NCI-H748 (cell line): Measurements from ENCODE around the gene SLC5A11.
A peak's percentile ranks its signal among the peaks of the same experiment; 100 is the strongest.
"Not testable (repeated sequence)": the region's sequence is repeated elsewhere in the genome, so short reads cannot be mapped to it uniquely, and the experiment has no call there.

Source experiments
- DNase-seq: peaks from one replicate; lab custom pipeline; 2025; ENCODE audit not compliant: unreplicated experiment; lab: John Stamatoyannopoulos, UW

SLC5A11 gene

DNA sequence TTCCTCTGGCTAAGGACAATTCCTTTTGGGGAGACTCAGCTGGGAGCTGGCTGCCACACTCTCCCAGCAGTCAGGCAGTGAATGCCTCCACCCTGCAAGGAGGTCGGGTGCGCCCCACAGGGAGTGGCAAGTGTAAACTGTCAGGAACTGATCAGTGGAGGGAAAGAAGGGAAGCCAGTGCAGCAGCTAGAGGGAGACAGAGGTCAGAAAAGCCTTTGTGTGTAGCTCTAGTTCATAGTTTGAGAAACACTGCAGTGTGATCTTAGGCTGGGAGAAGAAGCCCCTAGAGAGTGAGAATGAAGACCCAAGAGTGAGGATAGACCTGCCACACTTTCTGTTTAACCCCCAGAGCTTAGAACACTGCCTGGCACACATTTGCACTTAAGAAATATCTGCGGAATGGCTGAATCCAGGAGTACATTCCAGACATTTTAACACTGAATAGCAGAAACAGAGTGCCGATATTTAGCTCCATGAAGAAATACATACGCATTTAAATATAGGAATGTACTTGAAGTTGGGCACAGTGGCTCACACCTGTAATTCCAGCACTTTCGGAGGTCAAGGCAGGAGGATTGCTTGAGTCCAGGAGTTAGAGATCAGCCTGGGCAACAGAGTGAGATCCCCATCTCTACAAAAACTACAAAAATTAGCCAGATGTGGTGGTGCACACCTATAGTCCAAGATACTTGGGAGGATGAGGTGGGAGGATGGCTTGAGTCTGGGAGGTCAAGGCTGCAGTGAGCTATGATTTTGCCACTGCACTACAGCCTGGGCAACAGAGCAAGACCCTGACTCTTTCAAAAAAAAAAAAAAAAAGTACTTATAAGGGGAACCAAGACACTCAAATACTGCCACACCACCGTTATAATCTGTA is 11.1 kb upstream of the SLC5A11 start:
- peak; percentile 3 for DNase-seq

DNA sequence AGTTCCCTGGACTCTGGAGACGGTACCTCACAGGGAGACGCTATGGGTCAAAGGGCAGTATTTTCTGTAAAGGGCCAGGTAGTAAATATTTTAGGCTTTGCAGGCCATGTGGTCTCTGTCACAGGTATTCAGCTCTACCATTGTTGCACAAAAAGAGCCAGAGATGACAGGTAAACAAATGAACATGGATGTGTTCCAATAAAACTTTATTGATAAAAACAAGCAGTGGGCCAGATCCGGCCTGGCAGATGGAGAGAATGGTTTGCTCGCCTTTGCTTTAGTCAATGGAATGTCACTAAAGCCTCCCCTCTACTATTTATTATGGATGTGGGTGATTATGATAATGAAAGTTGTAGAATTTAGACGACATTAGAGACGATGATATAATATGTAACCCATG is 8.9 kb upstream of the SLC5A11 start:
- no peak for DNase-seq

DNA sequence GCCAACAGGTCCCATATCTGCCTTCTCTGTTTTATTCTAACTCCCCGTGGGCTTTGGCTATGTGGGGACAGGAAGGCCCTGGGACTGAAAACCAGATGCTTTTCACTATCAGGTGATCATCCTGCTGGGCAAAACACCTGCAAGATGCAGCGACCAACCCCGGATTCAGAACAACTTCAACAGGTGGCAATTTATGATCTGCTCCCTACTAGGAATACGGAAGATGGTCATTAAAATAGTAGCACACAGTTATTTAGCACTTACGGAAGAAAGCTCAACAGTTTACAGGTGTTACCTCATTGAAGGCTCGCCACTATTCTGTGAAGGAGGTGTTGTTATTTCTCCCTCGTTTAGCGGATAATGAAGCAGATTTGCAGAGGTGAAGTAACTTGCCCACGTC is 7.8 kb upstream of the SLC5A11 start:
- no peak for DNase-seq

DNA sequence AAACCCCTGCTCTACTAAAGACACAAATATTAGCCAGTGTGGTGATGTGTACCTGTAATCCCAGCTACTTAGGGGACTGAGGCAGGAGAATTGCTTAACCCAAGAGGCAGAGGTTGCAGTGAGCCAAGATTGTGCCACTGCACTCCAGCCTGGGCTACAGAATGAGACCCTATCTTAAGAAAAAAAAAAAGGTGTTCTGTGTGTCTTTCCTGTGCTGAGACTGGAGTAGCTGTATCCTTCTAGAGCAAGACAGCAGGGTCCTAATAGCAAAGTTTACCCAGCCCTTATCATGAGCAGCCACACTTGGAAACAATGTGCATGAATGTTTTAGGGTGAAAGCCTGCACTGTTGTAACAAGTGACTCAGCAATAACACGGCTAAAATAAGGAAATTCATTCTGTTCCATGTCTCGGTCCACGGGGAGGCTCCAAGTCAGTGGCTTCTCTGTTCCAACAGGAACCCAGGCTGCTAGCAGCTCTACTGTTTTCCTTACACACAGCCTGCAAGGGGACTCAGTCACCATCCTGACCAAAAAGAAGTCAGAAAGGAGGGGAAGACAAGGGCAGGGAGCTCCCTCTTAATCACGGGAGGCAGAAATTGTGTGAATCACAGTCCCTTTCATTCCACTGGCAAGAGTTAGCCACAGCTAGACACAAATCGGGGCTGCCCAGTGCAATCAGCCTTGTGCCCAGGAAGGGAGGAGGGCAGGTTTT is 7.1 kb upstream of the SLC5A11 start:
- no peak for DNase-seq

DNA sequence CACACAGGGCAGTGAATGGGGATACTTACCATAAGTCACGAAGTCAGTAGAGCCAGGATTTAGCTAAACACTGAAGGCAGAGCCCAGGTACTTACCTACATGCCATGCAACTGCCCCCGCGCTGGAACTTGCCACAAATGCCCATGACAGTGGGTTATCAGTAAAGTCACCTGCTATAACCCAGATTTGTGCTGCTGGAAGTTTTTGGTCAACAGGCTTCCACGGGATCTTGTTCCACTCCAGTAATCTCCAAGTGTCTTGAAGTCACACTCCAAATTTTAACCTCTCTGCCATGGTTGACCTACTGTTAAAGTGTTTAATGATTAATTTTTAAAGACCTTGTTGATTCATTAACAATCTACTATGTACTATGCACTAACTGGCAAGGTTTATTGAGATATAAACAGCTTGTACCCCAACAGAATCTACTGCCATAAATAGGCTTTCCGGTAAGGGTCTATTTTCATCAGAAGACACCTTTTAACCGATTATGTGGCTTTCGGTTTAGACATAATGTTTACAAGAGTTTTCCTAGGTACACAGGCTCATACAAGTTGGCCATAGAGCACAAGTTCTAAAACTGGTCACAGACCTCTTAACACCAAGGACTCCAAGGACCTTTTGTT is 6.3 kb upstream of the SLC5A11 start:
- no peak for DNase-seq

DNA sequence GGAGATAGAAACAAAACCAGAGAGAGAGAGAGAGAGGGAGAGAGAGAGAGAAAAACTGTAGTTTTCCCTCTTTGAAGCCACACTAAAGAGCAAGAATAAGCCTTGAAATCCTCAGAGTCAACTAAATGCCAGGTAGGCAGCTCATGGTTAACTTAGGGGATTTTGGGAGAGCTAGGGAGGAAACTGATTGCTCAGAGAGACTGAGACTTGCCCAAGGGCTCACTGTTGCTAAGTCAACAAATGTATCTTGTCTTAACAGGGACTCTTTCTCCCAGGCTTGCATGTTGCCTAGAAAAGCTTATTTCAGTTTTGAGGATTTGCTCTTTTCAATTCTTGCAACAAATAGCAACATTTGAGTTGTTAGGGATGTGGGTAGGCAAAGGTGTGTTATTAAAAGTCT is 4.5 kb upstream of the SLC5A11 start:
- no peak for DNase-seq

DNA sequence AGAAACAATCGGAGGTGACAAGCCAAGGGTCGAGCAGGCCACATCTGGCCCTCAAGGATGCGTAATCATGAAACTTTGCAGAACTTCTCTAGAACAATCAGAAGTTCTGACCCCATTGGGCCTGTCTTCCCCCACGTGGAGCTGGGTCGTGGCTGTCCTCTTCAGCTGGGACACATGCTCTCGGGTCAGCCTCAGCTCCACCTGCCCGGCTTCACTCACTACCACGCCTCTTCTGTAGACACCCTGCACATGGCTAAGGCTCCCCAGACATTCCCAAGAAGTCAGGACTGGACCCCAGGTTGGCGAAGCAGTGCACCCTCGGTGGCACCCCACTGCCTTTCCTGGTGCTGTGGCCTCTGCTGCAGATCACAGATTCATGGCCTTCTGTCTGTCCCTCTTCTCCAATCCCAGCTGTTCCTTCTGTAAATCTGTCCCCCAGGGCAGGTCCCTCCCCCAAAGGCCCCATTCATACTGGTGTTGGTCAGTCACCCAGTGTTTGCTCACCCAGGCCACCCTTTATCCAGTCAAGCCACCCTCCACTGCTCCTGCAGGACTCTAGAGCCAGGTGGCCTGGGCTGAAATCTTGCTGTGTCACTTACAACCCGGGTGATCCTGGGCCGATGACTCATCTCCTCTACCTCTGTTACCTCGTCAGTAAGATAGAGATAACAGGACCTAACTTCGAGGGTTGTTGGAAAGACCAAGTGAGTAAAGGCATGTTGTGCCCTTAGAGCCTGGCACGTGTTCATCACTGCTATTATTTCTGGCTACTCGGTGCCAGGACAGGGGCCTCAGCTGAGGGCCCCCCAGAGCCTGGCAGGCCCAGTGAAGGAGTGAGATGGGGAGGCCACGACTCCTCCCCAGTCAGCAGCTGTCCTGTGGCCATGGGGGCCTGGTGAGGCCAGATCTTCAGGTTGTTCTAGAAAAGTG is 1.4 kb upstream of the SLC5A11 start:
- no peak for DNase-seq

DNA sequence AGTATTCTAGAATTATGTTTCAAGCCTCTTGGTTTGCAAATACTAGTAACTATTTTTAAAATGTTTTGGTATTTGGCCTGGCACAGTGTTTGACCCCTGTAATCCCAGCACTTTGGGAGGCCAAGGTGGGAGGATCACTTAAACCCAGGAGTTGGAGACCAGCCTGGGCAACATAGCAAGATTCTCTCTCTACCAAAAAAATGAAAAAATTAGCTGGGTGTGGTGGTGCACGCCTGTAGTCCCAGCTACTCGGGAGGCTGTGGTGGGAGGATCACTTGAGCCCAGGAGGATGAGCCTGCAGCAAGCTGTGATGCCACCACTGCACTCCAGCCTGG is 765 bp upstream of the SLC5A11 start:
- DNase-seq, result not testable (repeated sequence)

DNA sequence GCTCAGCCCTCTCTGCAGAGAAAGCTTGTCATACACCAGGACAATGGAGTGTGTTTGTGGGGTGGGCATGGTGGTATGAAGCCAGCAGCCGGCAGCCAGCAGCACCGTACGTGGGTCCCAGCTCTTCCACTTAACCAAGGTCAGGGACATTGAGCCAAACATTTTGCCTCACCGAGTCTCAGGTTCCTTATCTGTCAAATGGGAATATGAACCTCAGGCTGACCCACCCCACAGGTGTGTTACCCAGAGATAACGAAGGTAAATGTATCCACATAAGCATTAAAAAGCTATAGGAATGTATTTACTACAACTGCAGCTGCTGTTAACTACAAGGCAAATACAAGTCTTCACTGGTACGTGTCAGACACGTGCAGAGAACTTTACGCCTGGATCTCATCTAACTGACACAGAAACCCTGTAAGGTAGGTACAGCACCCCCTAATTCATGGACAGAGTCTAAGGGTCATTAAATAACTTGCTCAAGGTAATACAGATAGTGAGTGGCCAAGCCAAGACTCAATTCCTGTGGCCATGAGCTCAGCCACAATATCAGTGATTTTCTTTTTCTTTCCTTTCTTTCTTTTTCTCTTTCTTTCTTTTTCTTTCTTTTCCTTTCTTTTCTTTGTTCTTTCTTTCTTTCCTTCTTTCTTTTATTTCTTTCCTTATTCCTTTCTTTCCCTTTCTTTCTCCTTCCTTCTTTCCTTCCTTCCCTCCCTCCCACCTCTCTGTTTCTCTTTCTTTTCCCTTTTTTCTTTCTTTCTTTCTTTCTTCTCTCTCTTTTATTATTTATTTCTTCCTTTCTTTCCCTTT is 990 bp downstream of the SLC5A11 start:
- DNase-seq, result no peak

DNA sequence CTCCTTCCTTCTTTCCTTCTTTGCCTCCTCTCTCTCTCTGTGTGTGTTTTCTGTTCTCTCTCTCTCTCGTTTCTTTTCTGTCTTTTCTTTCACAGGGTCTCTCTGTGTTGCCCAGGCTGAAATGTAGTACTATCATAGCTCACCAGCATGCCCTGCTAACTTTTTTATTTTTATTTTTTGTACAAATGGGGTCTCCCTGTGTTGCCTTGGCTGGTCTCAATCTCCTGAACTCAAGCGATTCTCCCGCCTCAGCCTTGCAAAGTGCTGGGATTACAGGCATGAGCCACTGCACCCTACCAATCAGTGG is 1.5 kb downstream of the SLC5A11 start:
- DNase-seq, result no peak

DNA sequence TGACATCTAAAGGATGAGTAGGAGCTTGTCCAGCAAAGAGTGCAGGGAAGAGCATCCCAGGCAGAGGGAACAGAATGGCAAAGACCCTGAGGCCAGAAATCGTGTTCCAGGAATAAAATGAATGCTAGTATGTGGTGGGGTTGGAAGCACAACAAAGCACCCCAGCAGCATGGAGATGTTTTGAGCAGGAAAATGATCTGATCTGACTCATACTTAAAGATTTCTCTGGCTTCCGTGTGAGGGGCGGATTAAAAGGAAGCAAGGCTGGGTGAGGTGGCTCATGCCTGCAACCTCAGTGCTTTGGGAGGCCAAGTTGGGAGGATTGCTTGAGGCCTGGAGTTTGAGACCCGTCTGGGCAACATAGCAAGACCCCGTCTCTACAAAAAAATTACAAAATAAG is 2.3 kb downstream of the SLC5A11 start:
- DNase-seq, result no peak

DNA sequence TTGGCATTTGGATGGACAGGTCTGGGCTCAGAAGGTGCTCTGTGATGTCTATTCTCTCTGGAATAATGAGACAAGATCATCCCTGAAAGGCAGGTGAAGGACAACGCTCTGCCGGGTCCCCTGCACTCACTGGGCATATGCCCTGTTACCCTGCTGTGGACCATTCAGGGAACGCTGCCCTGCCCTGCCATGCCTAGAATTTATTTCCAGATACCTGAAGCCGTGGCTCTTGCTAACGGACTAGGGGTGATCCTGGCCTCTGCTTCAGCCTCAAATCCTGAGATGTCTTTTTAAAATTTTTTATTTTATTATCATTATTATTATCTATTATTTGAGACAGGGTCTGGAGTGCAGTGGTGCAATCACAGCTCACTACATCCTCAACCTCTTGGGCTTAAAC is 3.9 kb downstream of the SLC5A11 start:
- no peak for DNase-seq

DNA sequence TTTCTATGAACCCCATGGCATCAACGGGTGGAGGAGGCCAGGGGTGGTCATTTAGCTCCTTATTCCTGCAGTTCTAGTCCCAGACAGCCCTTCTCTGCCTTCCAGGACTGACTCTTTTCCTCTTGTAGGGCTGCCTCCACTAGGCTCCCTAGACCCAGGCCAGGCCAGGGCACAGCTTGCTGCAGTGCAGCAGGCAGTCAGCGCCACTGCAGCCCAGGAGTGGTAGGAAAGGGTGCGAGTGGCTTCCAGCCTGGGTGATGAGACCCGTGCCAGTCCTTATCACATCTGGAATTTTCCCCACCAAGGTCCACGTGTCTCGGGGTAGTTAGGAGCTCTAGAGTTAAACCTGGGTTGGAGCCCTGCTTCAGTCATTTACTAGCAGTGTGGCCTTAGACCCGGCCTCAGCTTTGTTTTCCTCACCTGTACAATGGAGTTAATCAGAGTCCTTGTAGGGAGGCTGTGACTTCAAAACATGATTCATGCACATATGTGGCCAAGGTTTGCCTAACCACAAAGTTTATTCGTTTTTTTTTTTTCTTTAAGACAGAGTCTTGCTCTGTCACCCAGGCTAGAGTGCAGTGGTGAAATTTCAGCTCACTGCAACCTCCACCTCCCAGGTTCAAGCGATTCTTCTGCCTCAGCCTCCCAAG is 4.7 kb downstream of the SLC5A11 start:
- no peak for DNase-seq

DNA sequence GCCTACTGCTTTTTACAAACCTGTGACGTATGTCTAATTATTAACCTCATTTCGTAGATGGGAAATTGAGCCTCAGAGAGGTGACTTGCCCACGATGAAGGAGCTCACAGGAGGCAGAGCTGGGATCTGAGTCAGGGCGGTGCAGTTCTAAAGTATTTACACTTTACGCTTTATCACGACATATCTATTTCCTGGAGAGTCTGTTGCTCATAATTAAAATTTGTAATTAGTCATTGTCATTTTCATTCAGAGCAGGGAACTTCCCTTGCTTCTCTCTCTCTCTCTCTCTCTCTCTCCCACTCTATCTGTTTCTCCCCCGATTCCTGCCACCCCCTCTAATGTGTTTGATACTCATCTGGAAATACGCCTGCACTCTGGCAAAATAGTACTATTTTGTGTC is 5.9 kb downstream of the SLC5A11 start:
- DNase-seq, result no peak

DNA sequence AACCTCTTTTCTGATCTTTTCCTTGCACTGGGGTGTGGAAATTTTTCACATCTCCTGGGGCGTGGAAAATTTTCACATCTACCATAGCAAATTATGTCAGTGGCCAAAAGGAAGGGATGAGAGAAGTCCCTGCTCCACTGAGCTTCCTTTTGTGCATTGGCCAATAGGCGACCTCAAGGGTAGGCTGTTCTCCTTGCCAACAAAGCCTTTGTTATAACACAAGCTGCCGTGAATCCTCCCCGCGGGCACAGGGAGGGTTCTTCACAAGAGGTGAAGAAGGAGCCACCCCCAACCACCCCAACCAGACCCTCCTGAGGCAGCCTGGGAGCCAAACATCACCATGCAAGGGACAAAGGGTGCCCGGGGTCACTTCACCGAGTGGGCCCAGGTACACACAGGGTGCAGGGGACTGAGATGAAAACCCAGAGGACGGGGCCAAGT is 6.5 kb downstream of the SLC5A11 start:
- no peak for DNase-seq

DNA sequence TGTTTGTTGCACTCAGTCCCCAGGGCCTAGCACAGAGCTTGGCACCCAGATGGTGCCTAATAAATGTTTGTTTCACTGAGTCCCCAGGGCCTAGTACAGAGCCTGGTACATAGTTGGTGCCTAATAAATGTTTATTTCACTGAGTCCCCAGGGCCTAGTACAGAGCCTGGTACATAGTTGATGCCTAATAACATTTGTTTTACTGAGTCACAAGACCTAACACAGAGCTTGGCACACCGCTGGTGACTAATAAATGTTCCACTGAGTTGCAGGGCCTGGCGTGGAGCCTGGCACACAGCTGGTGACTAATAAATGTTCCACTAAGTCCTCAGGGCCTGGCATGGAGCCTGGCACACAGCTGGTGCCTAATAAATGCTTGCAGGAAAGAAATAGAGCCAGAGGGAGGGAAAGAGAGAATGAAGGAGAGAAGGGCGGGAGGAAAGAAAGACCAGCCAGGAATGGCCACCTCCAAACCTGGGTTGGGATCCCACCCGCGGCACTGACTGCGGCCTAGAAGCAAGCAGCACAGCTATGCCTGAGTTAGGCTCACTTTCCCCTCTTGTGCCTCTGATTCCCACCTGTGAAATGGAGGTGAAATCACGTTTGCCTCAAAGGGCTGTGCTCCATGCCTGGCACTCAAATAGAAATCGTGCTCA is 7.5 kb downstream of the SLC5A11 start:
- DNase-seq, result no peak

DNA sequence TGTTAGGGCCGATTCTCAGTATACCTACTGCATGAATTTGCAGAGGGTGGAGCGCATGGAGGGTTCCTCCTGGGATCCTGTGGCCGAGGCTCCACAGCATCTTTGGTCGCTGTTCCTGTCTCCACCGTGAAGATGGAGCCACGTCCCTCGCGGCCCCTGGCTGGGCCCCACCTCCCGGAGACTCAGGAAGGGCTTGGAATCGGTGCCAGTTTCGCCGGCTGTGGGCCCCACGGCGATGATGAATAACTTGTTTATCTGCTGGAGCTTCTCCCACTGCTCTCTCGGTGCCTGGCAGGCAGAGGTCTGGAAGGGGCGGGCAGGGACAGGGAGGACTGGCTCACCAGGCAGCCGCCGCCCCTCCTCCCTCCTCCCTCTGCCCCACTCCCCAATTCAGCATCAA is 8.1 kb downstream of the SLC5A11 start:
- DNase-seq, result no peak

DNA sequence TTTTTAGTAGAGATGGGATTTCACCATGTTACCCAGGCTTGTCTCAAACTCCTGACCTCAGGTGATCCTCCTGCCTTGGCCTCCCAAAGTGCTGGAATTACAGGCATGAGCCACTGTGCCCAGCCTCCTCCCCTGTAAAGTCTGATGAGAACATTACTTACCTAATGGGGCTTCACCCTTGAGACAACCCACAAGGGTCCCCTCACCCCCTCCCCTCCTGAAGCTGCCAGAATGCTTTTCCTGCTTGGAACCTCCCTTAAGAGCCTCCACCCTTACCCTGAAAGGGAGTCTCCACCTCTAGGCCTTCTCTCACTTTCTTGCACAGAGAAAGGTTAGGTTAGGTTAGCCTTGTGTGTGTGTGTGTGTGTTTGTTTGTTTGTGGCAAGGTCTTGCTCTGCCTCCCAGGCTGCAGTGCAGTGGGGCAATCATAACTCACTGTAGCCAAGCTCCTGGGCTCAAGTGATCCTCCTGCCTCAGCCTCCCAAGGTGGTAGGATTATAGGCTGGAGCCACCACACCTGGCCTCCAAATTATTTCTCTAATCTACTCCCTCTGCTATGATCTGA is 8.9 kb downstream of the SLC5A11 start:
- no peak for DNase-seq

DNA sequence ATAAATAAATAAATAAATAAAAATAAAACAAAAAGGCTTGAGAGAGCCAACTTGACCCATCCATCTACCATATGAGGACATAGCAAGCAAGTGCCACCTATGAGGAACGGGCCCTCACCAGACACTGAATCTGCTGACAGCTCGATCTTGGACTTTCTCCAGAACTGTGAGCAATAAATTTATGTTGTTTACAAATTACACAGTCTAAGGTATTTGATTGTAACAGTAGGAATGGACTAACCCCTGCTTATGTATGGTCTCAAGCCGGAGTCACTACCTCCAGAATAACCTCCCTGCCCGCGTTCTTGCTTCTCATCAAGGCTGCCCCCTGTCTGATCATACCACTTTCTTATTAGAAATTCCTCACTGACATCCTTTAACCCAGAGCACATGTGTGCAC is 9.9 kb downstream of the SLC5A11 start:
- DNase-seq, result no peak
